Panc1 (cell line): ENCODE measurements around the gene TMEM117.

Experiments
- CTCF ChIP-seq: fragments of 450-650 bp; IDR thresholded peaks from 2 replicates; pipeline ENCODE4 v1.5.1; 2017; ENCODE audit warnings: mild to moderate bottlenecking
- REST ChIP-seq, 2 experiments: IDR thresholded peaks; 2 replicates each; pipeline ENCODE4 v1.6.1; 2011 to 2012; ENCODE audit warnings: low read depth in 2 of 2, control low read depth in 1 of 2, low read length in 1 of 2, mild to moderate bottlenecking in 1 of 2, moderate library complexity in 1 of 2; ENCODE audit not compliant: insufficient read depth in 1 of 2

GRCh38 chr12:44046732-44047417 lies 211.0 kb downstream of the TMEM117 start:
- TF ChIP-seq CTCF = no peak
- no peak for TF ChIP-seq REST (IDR thresholded peaks at IDR 0.05; ENCODE audit: insufficient read depth in 1 of 2, low read depth in 2 of 2, low read length in 1 of 2)
